Neural cell (in vitro differentiated cells): ENCODE results near the gene PLD1. TPM values are rescaled to one million over a fixed set of nuclear protein-coding genes. Genes with fewer than 3 reads are reported as not detected.

Source experiments
- H2AFZ ChIP-seq: fragments of 200-600, 300-800 bp; sonication (generic), shearing (Covaris generic); 2 replicates; pipeline ENCODE4 v1.6.0; 2014; ENCODE audit warnings: low read depth, mild to moderate bottlenecking, antibody characterized with exemption, low read length, moderate library complexity
- H3F3A ChIP-seq: fragments of 200-600 bp; shearing (Covaris generic); 2 replicates; pipeline ENCODE4 v1.6.1; 2016; ENCODE audit warnings: mild to moderate bottlenecking, moderate library complexity, mixed read lengths, antibody characterized with exemption, low read length; ENCODE audit not compliant: insufficient read depth, poor library complexity, severe bottlenecking
- H3K27ac ChIP-seq: fragments of 200-600, 300-800 bp; sonication (generic), shearing (Covaris generic); 2 replicates; pipeline ENCODE4 v1.5.1; 2014; ENCODE audit warnings: mild to moderate bottlenecking, low read length, moderate library complexity
- H3K27me3 ChIP-seq: fragments of 300-800, 200-600 bp; sonication (generic), shearing (Covaris generic); 2 replicates; pipeline ENCODE4 v1.6.0; 2014; ENCODE audit warnings: mild to moderate bottlenecking, low read depth, low read length, moderate library complexity; ENCODE audit not compliant: insufficient read depth
- H3K36me3 ChIP-seq: fragments of 300-800, 200-600 bp; sonication (generic), shearing (Covaris generic); 2 replicates; pipeline ENCODE4 v1.5.1; 2014; ENCODE audit warnings: mild to moderate bottlenecking, antibody characterized with exemption, low read length, moderate library complexity; ENCODE audit not compliant: insufficient read depth
- H3K4me2 ChIP-seq: fragments of 300-800, 200-600 bp; sonication (generic), shearing (Covaris generic); 2 replicates; pipeline ENCODE4 v1.6.0; 2014; ENCODE audit warnings: mild to moderate bottlenecking, low read length
- H3K4me3 ChIP-seq: fragments of 300-800, 200-600 bp; sonication (generic), shearing (Covaris generic); 2 replicates; pipeline ENCODE4 v1.5.1; 2014; ENCODE audit warnings: mild to moderate bottlenecking, low read length, moderate library complexity
- H3K79me2 ChIP-seq: fragments of 200-600 bp; shearing (Covaris generic); replicated peaks from 2 replicates; pipeline ENCODE4 v1.6.0; 2014; ENCODE audit warnings: mild to moderate bottlenecking, low read length, moderate library complexity; ENCODE audit not compliant: insufficient read depth
- H3K9ac ChIP-seq: fragments of 300-800, 200-600 bp; sonication (generic), shearing (Covaris generic); 2 replicates; pipeline ENCODE4 v1.6.1; 2016; ENCODE audit warnings: mild to moderate bottlenecking, low read length, mixed read lengths
- H3K9me2 ChIP-seq: fragments of 200-600 bp; shearing (Covaris generic); 2 replicates; pipeline ENCODE4 v1.6.1; 2016; ENCODE audit warnings: mild to moderate bottlenecking, low read length, mixed read lengths; ENCODE audit not compliant: insufficient read depth
- H3K9me3 ChIP-seq: fragments of 200-600, 300-800 bp; sonication (generic), shearing (Covaris generic); 2 replicates; pipeline ENCODE4 v1.6.1; 2016; ENCODE audit warnings: mild to moderate bottlenecking, mixed run types, low read length, moderate library complexity, mixed read lengths
- H4K20me1 ChIP-seq: fragments of 200-600 bp; shearing (Covaris generic); 2 replicates; pipeline ENCODE4 v1.6.1; 2016; ENCODE audit warnings: mild to moderate bottlenecking, mixed run types; ENCODE audit not compliant: insufficient read depth
- CTCF ChIP-seq: fragments of 450-650 bp; IDR thresholded peaks from 2 replicates; pipeline ENCODE4 v1.5.1; 2014; ENCODE audit warnings: antibody characterized with exemption, mild to moderate bottlenecking, moderate library complexity; ENCODE audit not compliant: poor library complexity, severe bottlenecking
- EP300 ChIP-seq: fragments of 450-650 bp; conservative IDR thresholded peaks from 2 replicates; pipeline ENCODE4 v1.6.1; 2014; ENCODE audit warnings: antibody characterized with exemption, mild to moderate bottlenecking, moderate library complexity; ENCODE audit not compliant: poor library complexity, severe bottlenecking
- EZH2 ChIP-seq: fragments of 200-600, 300-800 bp; shearing (Covaris generic), sonication (generic); IDR thresholded peaks from 2 replicates; pipeline ENCODE4 v1.6.1; 2014; ENCODE audit warnings: antibody characterized with exemption, low read length, borderline replicate concordance, mild to moderate bottlenecking; ENCODE audit not compliant: insufficient read depth, poor library complexity, severe bottlenecking
- MXI1 ChIP-seq: fragments of 450-650 bp; conservative IDR thresholded peaks from 2 replicates; pipeline ENCODE4 v1.6.1; 2014; ENCODE audit warnings: antibody characterized with exemption, mild to moderate bottlenecking; ENCODE audit not compliant: poor library complexity, severe bottlenecking
- POLR2AphosphoS5 ChIP-seq: IDR thresholded peaks from 2 replicates; pipeline ENCODE4 v1.6.1; 2012
- RAD21 ChIP-seq: fragments of 450-650 bp; conservative IDR thresholded peaks from 2 replicates; pipeline ENCODE4 v1.6.1; 2014; ENCODE audit warnings: antibody characterized with exemption, mild to moderate bottlenecking, moderate library complexity
- REST ChIP-seq: IDR thresholded peaks from 2 replicates; pipeline ENCODE4 v1.6.1; 2012; ENCODE audit warnings: borderline replicate concordance
- SMC3 ChIP-seq: fragments of 450-650 bp; conservative IDR thresholded peaks from 2 replicates; pipeline ENCODE4 v1.6.1; 2014; ENCODE audit warnings: antibody characterized with exemption, mild to moderate bottlenecking, moderate library complexity; ENCODE audit not compliant: poor library complexity
- TAF1 ChIP-seq: IDR thresholded peaks from 2 replicates; pipeline ENCODE4 v1.6.1; 2012; ENCODE audit warnings: low read depth
- polyA plus RNA-seq: library from polyadenylated mRNA; depleted of rRNA; stranded (reverse); fragments of >200 nt; gene quantifications from 2 replicates; pipeline ENCODE4 v1.2.3, GENCODE V29; 2014

The PLD1 gene
- polyA plus RNA-seq, 1 donor from 2014 or later, result 0.06 TPM

GRCh38 chr3:171791692-171792076 lies 18.6 kb downstream of the PLD1 start:
- no peak overlapping the region for H3K4me2 ChIP-seq
- no peaks in the 10 kb centered on the region for H4K20me1 ChIP-seq
- H3K4me3 ChIP-seq, result no peak overlapping the region
- H2AFZ ChIP-seq, result no peak overlapping the region
- H3K79me2 ChIP-seq, result no peaks in the 10 kb centered on the region
- H3K27ac ChIP-seq, result no peak overlapping the region
- H3F3A ChIP-seq, result no peaks in the 10 kb centered on the region
- no peaks in the 10 kb centered on the region for H3K27me3 ChIP-seq
- TF ChIP-seq REST (no peak), TAF1 (no peak), EP300 (no peak), POLR2AphosphoS5 (no peak), CTCF (no peak), SMC3 (no peak), MXI1 (no peak), EZH2 (no peak), RAD21 (no peak)
- no peaks in the 10 kb centered on the region for H3K36me3 ChIP-seq
- H3K9ac ChIP-seq, result no peak overlapping the region
- H3K9me3 ChIP-seq, result no peaks in the 10 kb centered on the region
- H3K9me2 ChIP-seq, result no peaks in the 10 kb centered on the region

GRCh38 chr3:171790898-171791691 lies 19.2 kb downstream of the PLD1 start:
- no peak overlapping the region for H3K9ac ChIP-seq
- no peaks in the 10 kb centered on the region for H3K9me3 ChIP-seq
- H3F3A ChIP-seq, result no peaks in the 10 kb centered on the region
- peak overlapping the region; percentile 40 for H3K27ac ChIP-seq
- no peaks in the 10 kb centered on the region for H3K79me2 ChIP-seq
- no peaks in the 10 kb centered on the region for H3K27me3 ChIP-seq
- no peaks in the 10 kb centered on the region for H3K36me3 ChIP-seq
- no peak overlapping the region for H3K4me3 ChIP-seq
- no peaks in the 10 kb centered on the region for H4K20me1 ChIP-seq
- no peak for TF ChIP-seq CTCF
- no peak for TF ChIP-seq MXI1
- peak; percentile 52 for TF ChIP-seq POLR2AphosphoS5
- no peak for TF ChIP-seq TAF1
- no peak for TF ChIP-seq SMC3
- peak; percentile 81 for TF ChIP-seq EP300
- no peak for TF ChIP-seq EZH2
- TF ChIP-seq RAD21, result no peak
- TF ChIP-seq REST, result peak; percentile 64
- H3K4me2 ChIP-seq, result no peak overlapping the region
- no peaks in the 10 kb centered on the region for H3K9me2 ChIP-seq
- no peak overlapping the region for H2AFZ ChIP-seq
